Fibroblast of the conjunctiva (primary cell): ENCODE measurements around the gene PACRG.

ENCODE experiments used
- DNase-seq: peaks from one replicate; pipeline ENCODE4 v3.0.0-alpha.2; 2010; ENCODE audit warnings: low read depth

The PACRG gene

DNA sequence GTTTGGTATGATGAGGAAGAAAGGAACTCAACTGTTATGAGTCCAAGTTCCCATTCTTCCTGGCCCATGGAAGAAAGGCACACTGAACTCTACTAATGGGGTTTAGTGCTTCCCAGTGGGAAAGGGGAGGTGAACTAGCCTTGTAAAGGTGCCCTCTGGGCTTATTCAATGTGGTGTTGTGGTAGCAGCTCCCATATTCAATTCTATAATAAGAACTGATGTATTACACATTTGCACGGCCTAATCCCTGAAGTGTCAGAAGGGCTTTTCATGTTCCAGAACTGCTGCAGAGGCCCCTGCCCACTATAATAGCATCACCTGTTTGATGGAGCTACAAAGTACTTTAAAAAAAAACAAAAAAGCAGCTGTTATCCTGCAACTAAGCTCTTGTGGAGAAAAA lies 17.4 kb upstream of the PACRG start:
- no peak for DNase-seq

DNA sequence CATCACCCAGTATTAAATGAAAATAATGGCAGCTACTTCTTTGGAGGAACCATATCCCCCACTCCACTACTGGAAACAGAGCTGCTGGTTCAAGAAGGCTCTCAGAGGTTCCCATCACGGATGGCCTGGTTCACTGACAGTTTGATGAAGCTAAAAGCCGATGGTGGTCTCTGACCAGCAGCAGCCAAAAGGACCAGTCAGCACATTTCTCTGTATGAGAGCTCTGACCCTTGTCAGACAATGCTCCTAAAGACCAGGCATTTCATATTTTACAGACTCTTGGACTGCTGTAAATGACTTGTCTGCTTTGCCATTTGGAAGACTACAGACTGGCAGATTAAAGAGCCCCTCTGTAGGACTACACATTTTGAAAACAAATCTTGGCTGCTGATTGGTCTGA lies 16.8 kb upstream of the PACRG start:
- no peak for DNase-seq

DNA sequence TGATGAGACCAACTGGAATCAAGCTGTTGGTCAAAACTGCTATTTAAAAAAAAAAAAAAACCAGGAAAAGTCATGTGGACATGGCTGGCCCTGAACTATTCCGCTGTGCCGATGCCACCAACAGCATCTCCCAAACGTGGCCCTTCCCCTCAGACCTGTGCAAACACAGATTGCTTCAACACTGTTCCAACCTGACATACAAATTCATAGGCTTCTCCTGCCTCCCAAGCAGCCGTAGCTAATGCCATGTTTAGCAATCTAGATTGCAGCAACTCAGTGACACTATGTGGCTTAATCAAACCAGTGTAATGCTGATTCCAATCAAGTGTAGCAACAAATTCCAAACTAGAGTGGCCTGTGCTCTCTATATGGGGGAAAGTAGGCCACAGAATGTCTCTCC lies 16.4 kb upstream of the PACRG start:
- no peak for DNase-seq

DNA sequence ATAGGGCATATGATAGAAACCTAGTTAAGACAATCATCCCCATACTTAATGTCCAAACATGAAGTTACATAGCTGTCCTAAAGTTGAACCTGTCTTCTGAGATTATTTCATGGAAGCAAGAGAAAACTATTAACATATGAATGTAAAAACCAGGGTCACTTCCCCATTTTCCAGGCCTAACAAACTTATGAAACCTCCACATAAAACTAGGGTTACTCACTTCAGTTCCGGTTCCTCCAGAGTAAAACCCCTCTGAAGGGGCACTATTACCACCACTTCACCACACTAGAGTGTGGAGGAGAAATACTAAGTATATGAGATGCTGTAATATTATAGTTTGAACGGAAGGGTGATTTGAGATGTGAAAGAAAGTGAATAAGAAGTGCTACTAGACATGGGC lies 15.1 kb upstream of the PACRG start:
- DNase-seq: no peak

DNA sequence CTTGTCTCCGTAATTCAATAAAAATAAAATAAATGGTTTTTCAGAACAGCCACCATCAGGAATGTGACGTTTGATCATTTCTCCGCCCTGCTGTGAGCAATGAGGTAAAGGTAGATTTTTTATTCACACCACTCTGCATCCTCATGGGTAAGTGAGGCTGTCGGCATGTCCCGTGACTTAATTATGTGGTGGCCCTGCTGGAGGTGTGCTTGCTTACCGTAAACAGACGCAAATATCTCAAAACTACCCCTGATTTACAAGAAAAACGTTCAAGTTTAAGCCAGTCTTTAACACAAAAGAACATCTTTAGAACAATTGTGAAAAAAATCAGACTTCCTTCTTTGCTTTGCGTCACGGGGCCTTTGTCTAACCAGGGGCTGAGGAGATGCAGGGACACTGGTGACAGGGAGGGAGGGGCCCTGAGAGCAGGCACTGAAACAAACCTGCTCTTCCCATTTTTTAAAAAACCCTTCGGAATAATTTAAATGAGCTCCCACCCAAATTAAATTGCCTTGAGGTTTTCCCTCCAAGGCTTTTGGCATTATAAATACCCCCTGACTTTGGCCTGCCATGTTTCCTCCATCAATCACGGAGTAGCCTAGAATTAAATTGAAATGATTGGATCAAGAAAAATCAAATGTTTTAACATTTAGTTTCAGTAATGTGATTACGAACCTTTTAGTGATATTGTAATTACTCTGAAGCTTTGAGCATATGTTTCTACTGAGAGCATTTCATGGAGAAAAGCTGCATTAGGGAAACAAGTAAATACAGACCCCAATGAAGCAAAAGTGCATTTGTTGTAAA lies 13.6 kb upstream of the PACRG start:
- DNase-seq: no peak

DNA sequence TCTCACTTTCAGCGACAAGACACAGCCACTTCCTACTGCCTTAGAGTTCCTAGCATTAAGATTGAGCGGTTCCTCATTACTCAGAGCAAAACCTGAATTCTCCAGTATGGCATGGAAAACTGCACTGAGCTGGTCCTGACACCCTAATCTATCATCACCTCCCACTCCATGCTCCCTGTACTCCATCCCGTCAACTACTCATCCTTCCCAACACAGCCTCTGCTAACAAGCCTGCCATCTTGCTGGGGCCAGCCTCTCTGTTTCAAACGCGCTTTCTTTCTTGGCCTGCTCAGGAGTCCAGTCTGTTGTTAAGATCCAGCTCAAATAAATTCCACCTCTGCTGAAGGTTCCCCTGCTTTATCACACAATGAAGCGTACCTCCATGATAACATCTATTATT lies 12.2 kb upstream of the PACRG start:
- no peak for DNase-seq

GRCh38 chr6:162719528-162719927 lies 8.2 kb upstream of the PACRG start:
- no peak for DNase-seq

GRCh38 chr6:162721404-162721687 lies 6.4 kb upstream of the PACRG start:
- DNase-seq: no peak

DNA sequence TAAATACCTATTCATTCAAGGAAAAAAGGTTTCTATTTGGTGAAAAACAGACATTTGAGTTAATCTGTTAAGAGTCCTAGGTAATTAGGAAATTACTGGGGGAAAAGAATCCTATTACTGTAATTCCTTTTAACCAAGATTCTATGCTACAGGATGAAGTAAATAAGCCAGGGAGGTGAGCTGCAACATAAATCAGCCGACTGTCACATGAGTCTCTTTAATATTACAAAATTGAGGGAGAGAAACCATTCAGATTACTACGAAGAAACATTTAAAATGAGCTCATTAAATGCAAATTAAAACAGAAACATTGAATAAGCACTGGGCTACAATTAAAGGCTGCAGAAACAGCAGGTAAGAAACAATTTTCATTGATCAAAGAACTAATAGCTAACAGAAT lies 5.5 kb upstream of the PACRG start:
- DNase-seq: no peak

GRCh38 chr6:162722633-162723032 lies 5.1 kb upstream of the PACRG start:
- DNase-seq: no peak

GRCh38 chr6:162726947-162727321 lies 840 bp upstream of the PACRG start:
- DNase-seq: no peak

GRCh38 chr6:162728197-162728596 lies 423 bp downstream of the PACRG start:
- DNase-seq: no peak

DNA sequence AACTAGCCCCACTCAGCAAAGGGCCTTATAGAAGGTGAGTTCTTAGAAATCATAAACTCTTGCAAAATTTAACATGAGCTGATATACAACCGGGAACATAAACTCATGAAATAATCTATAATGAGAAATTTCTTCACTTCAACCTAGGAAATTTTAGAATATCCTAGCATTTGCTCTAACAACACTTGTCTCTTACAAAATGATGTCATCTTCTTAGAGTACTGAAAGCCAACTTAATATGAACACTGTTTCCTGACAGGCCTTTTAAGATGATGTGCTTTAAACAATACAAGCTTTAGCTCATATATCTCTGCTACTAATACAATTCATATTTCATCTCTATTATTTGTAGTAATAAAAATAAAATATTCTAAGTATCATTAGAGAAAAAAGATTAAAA lies 932 bp downstream of the PACRG start:
- no peak for DNase-seq

- DNase-seq: no peak
Measured at GRCh38 chr6:162730502-162730901, 2.7 kb downstream of the PACRG start.

DNA sequence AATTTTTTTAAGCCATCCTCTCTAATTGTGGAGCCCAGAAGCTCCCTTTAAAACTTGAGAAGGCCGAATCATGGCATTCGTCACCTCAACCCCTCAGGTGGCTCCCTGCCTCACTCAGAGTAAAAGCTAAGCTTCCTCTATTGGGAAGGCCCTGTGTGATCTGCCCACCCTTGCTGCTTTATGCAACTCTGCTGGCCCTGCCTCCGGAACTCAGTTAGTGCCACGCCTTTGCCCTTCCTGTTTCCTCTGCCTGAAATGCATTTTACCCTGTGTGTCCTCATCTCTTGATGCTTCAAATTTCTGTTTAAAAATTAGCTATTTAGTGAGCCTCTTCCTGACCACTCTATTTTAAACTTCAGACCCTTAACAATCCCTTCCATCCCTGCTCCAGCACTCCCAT lies 5.7 kb downstream of the PACRG start:
- no peak for DNase-seq

DNA sequence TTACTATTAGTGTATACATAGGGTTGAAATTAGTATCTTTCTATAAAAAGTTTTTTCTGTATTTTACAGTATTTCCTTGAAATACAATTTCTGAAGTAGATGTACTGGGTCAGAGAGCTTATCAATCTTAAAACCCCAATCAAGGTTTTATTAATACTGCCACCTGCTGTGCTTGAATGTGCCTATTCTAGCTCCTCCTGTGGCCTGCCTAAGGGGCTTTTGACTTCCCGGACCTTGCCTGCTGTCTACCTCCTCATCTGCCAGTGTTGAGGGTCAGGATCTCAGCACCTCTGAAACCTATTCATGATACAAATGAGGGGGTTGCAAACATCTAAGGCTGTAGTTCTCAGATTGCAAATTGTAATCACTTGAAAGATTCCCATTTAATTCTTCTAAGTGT lies 9.2 kb downstream of the PACRG start:
- DNase-seq: no peak

DNA sequence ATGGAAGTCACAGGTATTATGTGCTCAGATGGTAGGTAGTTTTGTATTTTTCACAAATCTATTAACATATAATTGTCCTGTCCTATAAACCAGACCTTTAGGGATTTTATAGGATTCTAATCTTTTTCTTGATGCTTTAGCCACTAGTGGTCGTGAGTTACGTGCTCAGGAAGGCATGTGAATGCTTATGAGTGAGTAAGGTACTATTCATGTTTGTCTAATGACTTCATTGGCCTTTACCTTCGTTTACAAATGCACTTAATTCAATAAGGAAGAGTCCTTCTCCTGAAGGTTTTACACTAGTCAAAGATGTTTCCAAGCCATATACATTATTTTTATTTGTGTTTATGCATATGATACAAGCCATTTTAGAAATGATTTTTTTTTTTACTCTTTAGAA lies 23.0 kb downstream of the PACRG start:
- no peak for DNase-seq

GRCh38 chr6:162751211-162751859 lies 23.6 kb downstream of the PACRG start:
- no peak for DNase-seq

DNA sequence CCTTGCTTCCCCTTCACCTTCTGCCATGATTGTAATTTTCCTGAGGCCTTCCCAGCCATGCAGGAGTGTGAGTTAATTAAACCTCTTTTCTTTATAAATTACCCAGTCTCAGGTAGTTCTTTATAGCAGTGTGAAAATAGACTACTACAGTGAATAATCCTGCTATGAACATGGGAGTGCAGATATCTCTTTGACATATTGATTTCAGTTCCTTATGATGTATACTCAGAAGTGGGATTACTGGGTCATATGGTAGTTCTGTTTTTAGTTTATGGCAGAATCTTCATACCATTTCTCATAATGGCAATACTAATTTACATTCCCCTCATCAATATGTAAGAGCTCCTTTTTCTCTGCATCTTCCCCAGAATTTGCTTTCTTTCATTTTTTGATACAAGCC lies 26.0 kb downstream of the PACRG start:
- no peak for DNase-seq

- no peak for DNase-seq
Measured at GRCh38 chr6:162770136-162770535, 42.4 kb downstream of the PACRG start.

- no peak for DNase-seq
Measured at GRCh38 chr6:162770955-162771354, 43.2 kb downstream of the PACRG start.

- DNase-seq: no peak
Measured at GRCh38 chr6:162772466-162772865, 44.7 kb downstream of the PACRG start.

- DNase-seq: no peak
Measured at GRCh38 chr6:162773996-162774395, 46.2 kb downstream of the PACRG start.

GRCh38 chr6:162777091-162777490 lies 49.3 kb downstream of the PACRG start:
- DNase-seq: no peak
